ENCODE data around the gene TRAPPC10.
A peak's percentile ranks its signal among the peaks of the same experiment; 100 is the strongest.

TRAPPC10 gene

GRCh38 chr21:44067011-44067839 is 55.1 kb downstream of the TRAPPC10 start:
- no peak for DNase-seq (ENCODE audit: low spot score)

GRCh38 chr21:44070391-44070790 is 58.3 kb downstream of the TRAPPC10 start:
- DNase-seq (ENCODE audit: low spot score) = no peak

GRCh38 chr21:44071359-44072104 is 59.4 kb downstream of the TRAPPC10 start:
- DNase-seq (ENCODE audit: low spot score) = no peak

- DNase-seq (ENCODE audit: low spot score) = no peak
Measured at GRCh38 chr21:44072111-44072510, 60.0 kb downstream of the TRAPPC10 start.

GRCh38 chr21:44074315-44074958 is 62.3 kb downstream of the TRAPPC10 start:
- DNase-seq (ENCODE audit: low spot score) = no peak

GRCh38 chr21:44076316-44076715 is 64.2 kb downstream of the TRAPPC10 start:
- no peak for DNase-seq (ENCODE audit: low spot score)

- no peak for DNase-seq (ENCODE audit: low spot score)
Measured at GRCh38 chr21:44078411-44078981, 66.4 kb downstream of the TRAPPC10 start.

- DNase-seq (ENCODE audit: low spot score) = no peak
Measured at GRCh38 chr21:44079446-44079845, 67.3 kb downstream of the TRAPPC10 start.

- no peak for DNase-seq (ENCODE audit: low spot score)
Measured at GRCh38 chr21:44079846-44080245, 67.7 kb downstream of the TRAPPC10 start.

- DNase-seq (ENCODE audit: low spot score) = no peak
Measured at GRCh38 chr21:44082648-44083440, 70.7 kb downstream of the TRAPPC10 start.

GRCh38 chr21:44083631-44084291 is 71.7 kb downstream of the TRAPPC10 start:
- no peak for DNase-seq (ENCODE audit: low spot score)

- DNase-seq (ENCODE audit: low spot score) = no peak
Measured at GRCh38 chr21:44084496-44085241, 72.6 kb downstream of the TRAPPC10 start.

GRCh38 chr21:44085491-44086321 is 73.6 kb downstream of the TRAPPC10 start:
- DNase-seq (ENCODE audit: low spot score) = peak; percentile 85

- no peak for DNase-seq (ENCODE audit: low spot score)
Measured at GRCh38 chr21:44086636-44087425, 74.7 kb downstream of the TRAPPC10 start.

- DNase-seq (ENCODE audit: low spot score) = no peak
Measured at GRCh38 chr21:44087426-44088400, 75.6 kb downstream of the TRAPPC10 start.

GRCh38 chr21:44088401-44088780 is 76.3 kb downstream of the TRAPPC10 start:
- no peak for DNase-seq (ENCODE audit: low spot score)

Measured in COLO829 (cell line).